Fibroblast of pulmonary artery (primary cell): ENCODE data around the gene LMAN1L.

Experiments
- DNase-seq: peaks from one replicate; pipeline ENCODE4 v3.0.0-alpha.2; 2010; ENCODE audit warnings: low read depth
- H3K4me3 ChIP-seq: replicated peaks from 2 replicates; pipeline ENCODE4 v1.5.1; 2011; ENCODE audit warnings: low read depth, mild to moderate bottlenecking, control low read depth, low read length, moderate library complexity
- CTCF ChIP-seq: IDR thresholded peaks from 2 replicates; pipeline ENCODE4 v1.5.1; 2011; ENCODE audit warnings: mild to moderate bottlenecking, control low read depth, low read length, inconsistent platforms; ENCODE audit errors: missing control alignments

The LMAN1L gene

GRCh38 chr15:74802290-74802689 lies 10.3 kb upstream of the LMAN1L start:
- no peak for DNase-seq
- no peak for TF ChIP-seq CTCF
- no peak overlapping the region for H3K4me3 ChIP-seq

DNA sequence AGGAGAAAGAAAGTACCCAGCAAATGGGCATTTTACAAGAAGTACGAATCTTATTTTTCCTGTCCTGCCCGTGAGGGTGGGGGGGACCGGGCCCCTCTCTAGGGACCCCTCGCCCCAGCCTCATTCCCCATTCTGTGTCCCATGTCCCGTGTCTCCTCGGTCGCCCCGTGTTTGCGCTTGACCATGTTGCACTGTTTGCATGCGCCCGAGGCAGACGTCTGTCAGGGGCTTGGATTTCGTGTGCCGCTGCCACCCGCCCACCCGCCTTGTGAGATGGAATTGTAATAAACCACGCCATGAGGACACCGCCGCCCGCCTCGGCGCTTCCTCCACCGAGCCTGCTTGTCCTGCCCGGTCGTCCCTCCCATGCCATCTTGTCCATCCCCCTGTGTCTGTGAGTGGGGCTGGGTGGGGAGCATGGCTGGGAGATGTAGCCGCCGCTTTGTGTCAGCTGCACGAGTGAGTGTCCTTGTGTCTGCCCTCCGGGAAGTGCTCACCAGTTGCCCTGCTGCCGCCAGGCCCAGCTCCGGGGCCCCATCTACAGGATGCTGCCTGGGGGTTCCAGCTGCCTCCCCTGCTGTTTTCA lies 9.7 kb upstream of the LMAN1L start:
- TF ChIP-seq CTCF = no peak
- H3K4me3 ChIP-seq = no peak overlapping the region
- DNase-seq = no peak

DNA sequence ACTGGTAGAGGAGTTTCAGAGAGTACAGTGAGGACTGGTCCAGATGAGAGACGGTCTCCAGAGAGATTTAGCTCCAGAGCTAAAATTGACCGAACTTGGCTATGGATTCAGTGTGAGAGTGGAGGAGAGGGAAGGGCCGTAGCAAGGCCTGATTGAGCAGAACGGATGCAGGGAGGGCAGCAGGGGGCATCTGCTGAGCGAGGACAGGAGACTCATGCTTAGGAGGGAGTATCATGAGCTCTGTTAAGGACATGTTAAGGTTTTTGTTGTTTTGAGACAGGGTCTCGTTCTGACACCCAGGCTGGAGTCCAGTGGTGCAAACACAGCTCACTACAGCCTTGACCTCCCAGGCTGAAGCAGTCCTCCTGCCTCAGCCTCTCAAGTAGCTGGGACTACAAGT lies 7.7 kb upstream of the LMAN1L start:
- no peak overlapping the region for H3K4me3 ChIP-seq
- TF ChIP-seq CTCF = no peak
- no peak for DNase-seq

GRCh38 chr15:74807282-74807681 lies 5.4 kb upstream of the LMAN1L start:
- H3K4me3 ChIP-seq = no peak overlapping the region
- no peak for DNase-seq
- no peak for TF ChIP-seq CTCF

GRCh38 chr15:74808078-74808839 lies 4.4 kb upstream of the LMAN1L start:
- no peak for TF ChIP-seq CTCF
- DNase-seq = no peak
- no peak overlapping the region for H3K4me3 ChIP-seq

GRCh38 chr15:74808840-74809229 lies 3.8 kb upstream of the LMAN1L start:
- TF ChIP-seq CTCF = no peak
- DNase-seq = no peak
- H3K4me3 ChIP-seq = no peak overlapping the region

GRCh38 chr15:74809242-74809641 lies 3.4 kb upstream of the LMAN1L start:
- no peak for TF ChIP-seq CTCF
- no peak overlapping the region for H3K4me3 ChIP-seq
- no peak for DNase-seq
